Dedifferentiated amniotic fluid mesenchymal stem cell (primary cell): Measurements from ENCODE around the gene PLCB2.

Source experiments
- DNase-seq: peaks from one replicate; pipeline ENCODE4 v3.0.0-alpha.2; 2016; ENCODE audit errors: extremely low spot score

The PLCB2 gene

DNA sequence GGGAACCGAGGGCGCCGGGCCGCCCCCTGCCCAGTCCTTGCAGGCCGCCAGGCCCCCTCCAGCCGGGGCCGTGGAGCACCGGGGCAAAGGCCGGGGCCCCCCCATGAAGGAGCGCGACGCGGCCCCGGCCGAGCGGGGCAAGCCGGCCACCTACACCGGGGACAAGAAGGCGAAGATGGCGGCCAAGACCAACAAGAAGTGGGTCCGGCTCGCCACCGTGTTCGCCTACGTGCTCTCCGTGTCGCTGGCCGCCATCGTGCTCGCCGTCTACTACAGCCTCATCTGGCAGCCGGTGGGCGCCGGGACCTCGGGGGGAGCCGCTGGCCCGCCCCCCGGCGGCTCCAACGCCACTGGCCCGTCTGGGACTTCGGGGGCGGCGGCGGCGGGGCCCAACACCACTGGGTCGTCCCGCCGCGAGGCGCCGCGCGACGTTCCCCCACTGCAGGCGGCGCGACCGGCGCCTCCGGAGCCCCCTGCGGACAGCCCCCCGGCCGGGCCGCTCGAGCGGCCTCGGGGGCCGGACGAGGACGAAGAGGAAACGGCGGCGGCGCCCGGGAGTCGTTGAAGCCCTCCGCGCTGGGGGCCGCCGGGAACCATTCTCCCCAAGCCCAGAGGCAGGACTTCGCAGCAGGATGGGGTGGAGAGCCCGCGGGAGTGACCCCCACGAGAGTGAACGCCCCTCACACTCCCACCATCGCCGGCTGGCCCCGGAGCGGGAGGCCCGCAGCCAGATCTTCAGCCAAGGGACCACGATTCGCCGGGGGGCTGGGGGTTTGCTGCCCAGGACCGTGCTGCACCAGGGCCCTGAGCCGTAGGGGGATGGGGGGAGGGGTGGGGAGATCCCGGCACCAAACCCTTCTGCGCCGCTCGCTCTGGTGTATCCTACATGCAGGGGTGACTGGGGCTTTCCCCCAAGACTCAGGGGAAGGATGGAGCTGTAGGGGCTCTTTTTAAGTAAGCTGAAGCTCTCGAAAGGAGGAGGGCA, 16.5 kb upstream of the PLCB2 start:
- DNase-seq, result no peak

GRCh38 chr15:40323239-40323952, 15.7 kb upstream of the PLCB2 start, which contains the start of gene INAFM2:
Gene INAFM2 (plus strand): TSS chr15:40323692. CDS start chr15:40324056, 364 bp downstream.
- DNase-seq, result peak; percentile 63

DNA sequence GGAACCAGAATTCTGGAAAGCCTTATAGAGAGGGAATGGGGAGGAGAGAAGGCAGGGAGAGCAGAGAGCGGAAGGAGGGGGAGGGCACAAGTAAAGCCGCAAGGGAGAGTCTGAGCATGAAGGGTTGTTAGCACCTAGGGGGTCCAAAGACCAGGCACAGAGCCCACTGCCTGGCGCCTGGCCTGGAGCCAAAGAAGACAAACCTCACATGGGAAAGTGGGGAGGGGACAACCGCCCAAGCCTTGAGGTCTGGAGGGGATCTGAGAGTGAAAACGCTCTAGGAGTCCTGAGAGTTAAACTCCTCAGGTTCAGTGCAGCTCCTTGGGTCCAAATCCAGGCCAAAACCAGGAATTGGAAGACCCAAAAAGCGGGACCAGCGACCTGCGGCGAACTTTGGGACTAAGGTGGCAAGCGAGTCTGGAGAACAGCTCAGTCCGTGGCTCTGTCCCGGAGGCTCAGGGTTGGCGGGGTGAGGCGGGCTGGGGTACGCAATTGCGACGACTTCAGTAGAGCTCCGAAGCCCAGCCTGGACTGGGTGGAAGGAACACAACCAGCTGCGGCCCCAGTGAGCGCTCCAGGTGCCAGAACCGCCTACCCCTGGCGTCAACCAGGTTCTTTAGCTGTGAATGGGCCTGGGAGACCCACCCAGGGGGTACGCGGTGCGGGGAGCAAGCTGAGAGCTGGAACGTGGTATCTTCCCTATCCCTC, 14.9 kb upstream of the PLCB2 start:
- DNase-seq, result no peak

DNA sequence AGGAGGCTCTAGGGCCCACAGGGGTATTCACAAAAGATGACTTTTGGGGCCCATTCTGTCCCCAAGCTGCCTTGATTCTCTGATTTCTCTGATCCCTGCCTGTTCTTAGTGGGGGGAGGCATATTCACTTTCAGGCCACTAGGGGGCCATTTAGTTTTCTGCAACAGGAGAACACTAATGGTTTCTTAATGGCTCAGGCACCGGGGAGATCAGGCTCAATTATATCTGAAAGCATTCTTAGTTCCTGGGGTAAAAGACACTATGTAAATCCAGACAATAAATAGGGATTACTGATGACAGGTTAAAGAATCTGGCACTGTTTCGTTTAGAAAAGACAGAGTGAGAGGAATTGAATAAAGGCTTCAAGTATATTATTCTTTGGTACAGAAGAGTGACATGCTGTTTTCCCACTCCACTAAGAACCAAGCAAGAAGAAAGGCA, 13.2 kb upstream of the PLCB2 start:
- peak; percentile 80 for DNase-seq

DNA sequence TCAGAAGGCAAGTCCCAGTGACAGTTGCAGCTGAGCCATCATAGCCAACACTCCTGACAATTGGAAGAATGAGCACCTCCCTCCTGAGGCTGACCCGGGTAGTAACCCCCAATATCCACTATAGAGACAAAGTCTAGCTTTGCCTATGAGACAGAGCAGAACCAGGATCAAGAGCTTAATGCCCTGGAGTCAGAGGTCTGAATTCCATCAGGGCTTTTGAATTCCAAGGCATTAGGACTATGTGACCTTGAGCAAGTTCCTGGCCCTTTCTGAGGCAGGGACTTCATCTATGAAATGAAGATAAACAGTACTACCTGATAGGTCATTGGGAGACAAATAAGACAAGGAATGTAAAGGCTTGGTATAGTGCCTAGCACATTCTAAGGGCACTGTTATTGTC, 12.7 kb upstream of the PLCB2 start:
- DNase-seq, result no peak

- DNase-seq, result no peak
Observed at GRCh38 chr15:40317580-40317979, 9.8 kb upstream of the PLCB2 start.

DNA sequence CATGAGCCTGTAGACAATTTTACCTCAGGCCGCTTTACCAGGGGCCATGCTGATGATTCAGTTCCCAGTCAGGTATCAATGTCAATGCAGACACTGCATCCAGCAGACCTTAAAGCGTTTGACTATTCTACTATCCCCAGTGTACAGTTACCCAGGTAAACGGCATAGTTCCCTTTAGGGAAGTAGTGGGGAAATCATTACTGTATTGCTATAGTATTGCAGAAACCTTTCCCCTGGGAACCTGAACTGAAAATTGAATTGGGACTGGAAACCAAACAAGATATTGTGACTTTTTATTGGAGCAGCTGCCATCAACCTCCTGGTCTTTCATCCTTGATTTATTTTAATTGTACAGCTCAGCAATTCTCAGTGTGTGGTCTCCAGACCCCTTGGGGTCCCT, 9.2 kb upstream of the PLCB2 start:
- no peak for DNase-seq

DNA sequence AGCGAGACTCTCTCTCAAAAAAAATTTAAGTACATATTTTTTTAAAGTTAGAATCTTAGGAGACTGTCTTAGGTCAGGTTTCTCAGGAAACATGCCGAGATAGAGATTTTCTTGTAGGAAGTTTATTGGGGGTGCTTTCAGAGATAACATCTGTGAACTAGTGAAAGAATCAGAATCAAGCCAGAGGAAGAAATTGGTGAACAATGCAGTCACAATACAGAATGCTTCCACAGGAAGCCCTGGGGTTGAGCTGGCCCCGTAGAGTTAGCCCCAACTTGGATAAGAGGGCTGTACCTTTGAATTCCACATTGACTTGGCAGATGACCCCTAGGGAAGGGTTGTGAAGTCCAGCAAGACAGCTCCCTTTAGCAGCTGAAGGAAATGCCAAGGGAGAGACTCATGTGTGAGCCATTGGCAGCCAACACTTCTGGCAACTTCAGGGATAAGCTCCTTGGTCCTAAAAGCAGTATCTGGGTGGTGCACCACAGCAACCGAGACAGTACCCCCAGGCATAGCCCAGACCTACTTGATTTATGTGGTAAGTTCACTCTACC, 7.1 kb upstream of the PLCB2 start:
- no peak for DNase-seq

DNA sequence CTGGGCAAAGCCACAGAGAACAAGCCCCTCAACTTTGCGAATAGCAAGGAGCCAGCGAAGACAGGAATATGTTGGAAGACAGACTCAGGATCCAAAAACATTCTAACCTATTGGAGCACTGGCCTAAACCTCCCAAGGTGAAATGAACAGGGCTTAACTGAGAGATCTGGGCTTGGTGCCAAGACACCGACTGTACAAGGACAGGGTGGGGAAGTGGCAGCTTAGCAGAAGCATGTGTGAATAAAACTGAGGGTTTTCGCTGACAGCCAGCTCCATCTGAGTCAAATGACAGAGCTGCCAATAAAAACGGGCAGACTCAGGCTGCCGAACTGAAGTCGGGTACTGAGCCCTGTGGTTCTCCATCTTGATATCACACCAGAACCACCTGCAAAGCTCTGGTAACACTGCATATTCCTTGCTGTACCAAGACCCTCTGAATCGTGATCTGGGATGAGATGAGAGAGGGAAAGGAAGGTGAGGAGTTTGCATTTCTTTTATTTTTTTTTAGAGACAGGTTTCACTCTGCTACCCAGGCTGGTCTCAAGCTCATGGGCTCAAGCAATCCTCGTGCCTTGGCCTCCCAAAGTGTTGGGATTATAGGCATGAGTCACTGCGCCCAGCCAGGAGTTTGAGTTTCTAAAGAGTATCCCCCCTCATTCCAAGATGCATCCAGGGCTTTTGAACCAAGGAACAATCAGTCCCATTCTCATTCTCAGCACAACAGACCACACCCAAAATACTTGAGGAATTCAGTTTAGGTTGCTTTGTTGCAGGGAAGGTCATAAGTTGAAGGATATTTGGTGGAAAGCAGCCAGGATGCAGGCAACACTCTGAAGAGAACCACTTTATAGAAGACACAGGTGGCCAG, 6.0 kb upstream of the PLCB2 start:
- no peak for DNase-seq

DNA sequence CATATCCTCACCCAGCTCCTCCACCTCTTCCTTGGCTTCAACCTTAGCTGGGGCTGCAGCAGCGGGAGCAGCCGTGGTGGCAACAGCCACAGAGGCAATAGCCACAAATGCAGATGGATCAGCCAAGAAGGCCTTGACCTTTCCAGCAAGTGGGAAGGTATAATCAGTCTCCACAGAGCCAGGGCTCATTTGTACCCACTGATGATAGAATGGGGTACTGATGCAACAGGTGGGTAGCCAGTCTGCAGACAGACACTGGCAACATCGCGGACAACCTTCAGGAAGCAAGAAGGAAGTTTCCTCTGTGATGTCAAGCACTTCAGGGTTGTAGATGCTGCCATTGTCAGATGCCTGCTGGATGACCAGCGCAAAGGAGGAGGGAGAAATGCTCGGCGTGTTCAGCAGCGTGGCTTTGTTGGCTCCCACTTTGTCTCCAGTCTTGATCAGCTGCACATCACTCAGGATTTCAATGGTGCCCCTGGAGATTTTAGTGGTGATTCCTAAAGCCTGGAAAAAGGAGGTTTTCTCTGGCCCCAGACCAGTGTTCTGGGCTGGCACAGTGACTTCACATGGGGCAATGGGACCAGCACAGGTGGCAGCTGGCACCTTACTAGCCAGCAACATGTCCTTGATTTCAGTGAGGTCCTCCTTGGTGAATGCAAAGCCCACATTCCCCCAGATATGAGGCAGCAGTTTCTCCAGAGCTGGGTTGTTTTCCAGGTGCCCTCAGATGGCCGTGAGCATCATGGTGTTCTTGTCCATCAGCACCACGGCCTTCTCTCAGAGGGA, 4.8 kb upstream of the PLCB2 start:
- DNase-seq, result no peak

DNA sequence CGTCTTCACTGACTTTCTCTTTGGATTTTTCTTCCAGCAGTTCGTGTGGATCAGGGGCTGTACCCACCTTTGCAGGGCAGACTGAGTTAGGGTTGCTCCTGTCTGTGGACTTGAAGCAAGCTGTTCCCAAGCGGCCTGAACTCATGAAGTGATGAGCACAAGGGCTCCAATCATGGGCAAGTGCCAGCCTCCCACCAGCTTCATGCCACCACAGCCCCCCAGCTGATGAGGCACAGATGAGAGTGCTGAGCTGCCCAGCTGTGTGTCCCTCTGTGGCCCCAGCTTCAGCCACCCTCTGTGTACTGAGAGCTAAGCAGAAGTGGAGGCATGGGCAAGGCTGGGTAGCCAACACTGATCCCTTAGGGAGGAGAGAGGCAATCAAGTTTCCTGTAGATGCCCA, 3.3 kb upstream of the PLCB2 start:
- no peak for DNase-seq

DNA sequence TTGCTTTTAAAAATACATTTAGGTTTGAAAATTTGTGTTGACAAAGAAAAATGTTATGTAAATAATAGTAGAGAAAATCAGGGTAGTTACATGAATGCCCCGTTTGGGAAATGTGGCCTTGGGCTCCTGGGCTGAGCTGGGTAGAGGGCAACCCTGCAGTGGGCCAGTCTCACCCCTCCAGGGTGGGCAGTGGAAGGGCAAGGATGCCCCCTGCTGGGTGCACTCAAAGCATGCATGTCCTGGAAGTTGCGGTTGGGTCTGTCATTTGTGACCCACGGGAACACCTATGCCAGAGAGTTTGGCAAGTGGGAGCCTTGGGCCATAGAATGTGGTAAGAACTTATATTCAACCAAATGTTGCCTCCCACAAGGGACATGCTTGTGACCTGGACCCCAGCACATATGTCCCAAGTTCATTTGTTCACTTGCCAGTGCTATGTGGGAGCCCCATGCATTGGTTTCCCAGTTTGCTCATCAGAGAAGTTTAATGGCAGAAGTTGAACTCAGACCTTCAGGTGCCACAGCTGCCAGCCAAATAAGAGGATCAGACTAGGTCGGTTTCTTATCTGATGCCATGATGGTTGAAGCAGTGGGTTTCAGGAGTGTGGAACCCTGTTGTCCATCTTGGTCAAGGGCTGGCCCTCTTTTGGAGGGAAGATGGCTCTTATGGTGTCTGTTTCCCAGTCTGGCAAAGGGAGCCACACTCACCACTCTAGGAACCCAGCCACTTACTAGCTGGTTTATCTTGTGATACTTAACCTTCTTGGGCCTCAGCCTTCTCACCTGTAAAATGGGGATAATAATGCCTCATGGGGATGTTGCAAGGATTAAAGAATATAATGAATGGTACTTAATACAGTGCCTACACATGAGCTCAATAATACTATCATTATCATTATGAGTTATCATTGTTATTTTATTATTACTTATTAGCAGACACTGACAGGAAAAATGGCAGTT, 2.5 kb upstream of the PLCB2 start:
- DNase-seq, result no peak

DNA sequence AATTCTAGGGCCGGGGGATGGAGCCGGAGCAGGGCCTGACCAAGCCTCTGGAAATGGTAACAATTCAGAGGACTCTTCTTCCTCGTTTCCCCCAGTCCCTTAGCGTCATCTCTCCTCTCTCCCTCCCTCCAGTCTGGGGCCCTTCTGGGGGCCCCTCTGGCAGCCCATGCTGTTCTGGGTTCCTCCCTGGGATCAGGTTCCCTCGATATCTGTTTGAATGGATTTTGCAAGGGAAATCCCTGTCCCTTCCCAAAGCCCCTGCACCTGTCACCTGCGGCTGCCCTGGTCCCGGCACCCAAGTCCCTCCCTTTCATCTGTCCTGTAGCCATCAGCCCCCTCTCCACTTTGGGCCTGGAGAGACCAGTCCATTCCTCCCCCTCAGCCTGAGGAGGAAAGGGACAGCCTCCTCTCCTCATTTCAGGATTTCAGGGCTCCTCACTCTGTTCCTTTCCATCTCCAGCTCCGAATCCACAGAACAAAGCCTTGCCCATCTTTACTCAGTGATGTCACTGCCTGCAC, 1.7 kb upstream of the PLCB2 start:
- DNase-seq, result no peak

- DNase-seq, result no peak
Observed at GRCh38 chr15:40306908-40307307, 827 bp downstream of the PLCB2 start.

DNA sequence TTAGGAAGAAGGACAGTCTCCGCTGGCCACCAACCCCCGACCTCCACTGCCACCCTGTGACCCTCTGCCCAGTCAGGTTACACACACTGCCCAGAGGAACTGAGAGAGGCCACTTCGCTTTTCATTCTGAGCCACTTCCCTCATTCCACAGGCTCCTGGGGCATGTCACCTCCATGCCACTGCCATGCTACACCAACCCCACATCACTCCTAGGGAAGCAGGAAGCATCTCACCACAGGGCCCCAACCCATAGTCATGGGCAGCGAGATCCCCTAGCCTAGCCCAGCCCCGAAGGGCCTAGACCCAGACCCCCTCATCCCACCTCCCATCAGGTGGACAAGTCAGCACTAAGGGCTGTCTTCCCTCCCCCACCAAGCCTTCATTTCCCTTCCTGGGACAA, 1.4 kb downstream of the PLCB2 start:
- no peak for DNase-seq

DNA sequence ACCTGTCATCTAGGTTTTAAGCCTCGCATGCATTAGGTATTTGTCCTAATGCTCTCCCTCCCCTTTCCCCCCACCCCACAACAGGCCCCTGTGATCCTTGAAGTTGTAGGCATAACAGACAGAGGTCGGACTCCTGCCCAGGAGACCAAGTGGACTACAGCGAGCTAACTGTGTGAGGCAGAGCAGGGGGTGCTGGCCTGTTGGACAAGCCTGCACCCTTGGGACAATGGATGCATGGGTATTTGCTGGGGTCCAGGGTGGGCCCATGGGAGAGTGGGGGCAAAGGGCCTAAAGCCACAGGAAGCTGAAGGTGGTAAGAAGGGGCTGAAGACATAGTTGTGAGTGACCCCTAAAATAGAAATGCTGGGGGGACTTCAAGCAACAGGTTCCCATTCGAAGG, 2.5 kb downstream of the PLCB2 start:
- no peak for DNase-seq

DNA sequence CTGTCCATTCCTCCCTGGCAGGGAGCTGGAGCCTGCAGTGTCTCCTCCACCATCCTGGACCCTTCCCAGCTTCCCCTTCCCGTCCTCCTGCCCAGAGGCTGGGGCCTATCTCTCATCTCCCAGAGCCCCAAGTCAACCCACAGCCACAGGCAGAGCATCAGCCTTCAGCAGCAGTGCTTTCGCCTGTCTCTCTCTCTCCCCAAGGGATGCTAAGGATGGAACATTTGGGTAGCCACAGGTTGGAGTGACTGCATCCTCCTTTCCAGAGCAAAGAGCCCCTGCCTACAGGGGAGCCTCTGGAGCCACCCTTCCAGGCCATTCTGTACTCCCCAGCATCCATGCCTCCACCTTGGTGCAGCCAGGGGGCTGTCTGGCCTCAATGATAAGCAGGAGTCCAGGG, 4.2 kb downstream of the PLCB2 start:
- DNase-seq, result no peak

DNA sequence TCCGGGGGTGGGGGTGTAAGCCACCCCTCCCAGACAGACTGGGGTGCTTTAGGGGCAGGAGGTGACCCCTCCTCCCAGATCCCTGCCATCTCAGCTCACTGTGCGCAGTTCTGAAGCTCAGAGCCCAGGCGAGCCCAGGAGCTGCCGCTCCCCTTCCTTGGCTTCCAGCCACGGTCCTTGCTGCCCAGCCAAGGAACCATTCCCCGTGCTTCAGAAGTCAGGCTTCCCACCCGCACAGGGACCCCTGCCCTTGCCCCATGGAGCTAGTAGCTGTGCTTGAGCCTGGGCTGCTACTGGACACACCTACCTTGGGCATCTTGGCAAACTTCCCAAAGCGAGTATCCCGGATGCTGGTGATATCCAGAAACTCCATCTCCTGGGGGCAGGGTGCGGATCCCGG, 4.8 kb downstream of the PLCB2 start:
- no peak for DNase-seq
